NK-92 (cell line): ENCODE measurements around the gene TTN.

Source experiments
- DNase-seq: peaks from one replicate; lab custom pipeline; 2025; ENCODE audit not compliant: unreplicated experiment; lab: John Stamatoyannopoulos, UW

The TTN gene

GRCh38 chr2:178756343-178756742 is 50.9 kb downstream of the TTN start:
- DNase-seq: no peak

- no peak for DNase-seq
Measured at GRCh38 chr2:178747767-178748166, 59.5 kb downstream of the TTN start.

- no peak for DNase-seq
Measured at GRCh38 chr2:178734518-178734917, 72.7 kb downstream of the TTN start.

- DNase-seq: no peak
Measured at GRCh38 chr2:178733975-178734374, 73.2 kb downstream of the TTN start.

GRCh38 chr2:178732913-178733312 is 74.3 kb downstream of the TTN start:
- no peak for DNase-seq

GRCh38 chr2:178731300-178731699 is 75.9 kb downstream of the TTN start:
- no peak for DNase-seq

GRCh38 chr2:178730049-178730448 is 77.2 kb downstream of the TTN start:
- no peak for DNase-seq

GRCh38 chr2:178723786-178724346 is 83.4 kb downstream of the TTN start:
- no peak for DNase-seq

- no peak for DNase-seq
Measured at GRCh38 chr2:178722296-178722695, 84.9 kb downstream of the TTN start.

GRCh38 chr2:178718988-178719387 is 88.2 kb downstream of the TTN start:
- DNase-seq: no peak

- DNase-seq: no peak
Measured at GRCh38 chr2:178718283-178718682, 88.9 kb downstream of the TTN start.

- no peak for DNase-seq
Measured at GRCh38 chr2:178716394-178716793, 90.8 kb downstream of the TTN start.

- DNase-seq: no peak
Measured at GRCh38 chr2:178715366-178715765, 91.9 kb downstream of the TTN start.

- DNase-seq: no peak
Measured at GRCh38 chr2:178707476-178707875, 99.7 kb downstream of the TTN start.

GRCh38 chr2:178704876-178705275 is 102.3 kb downstream of the TTN start:
- DNase-seq: no peak

- no peak for DNase-seq
Measured at GRCh38 chr2:178702361-178702760, 104.9 kb downstream of the TTN start.

- no peak for DNase-seq
Measured at GRCh38 chr2:178700922-178701342, 106.3 kb downstream of the TTN start.

- DNase-seq: no peak
Measured at GRCh38 chr2:178700136-178700535, 107.1 kb downstream of the TTN start.

- no peak for DNase-seq
Measured at GRCh38 chr2:178692845-178693244, 114.4 kb downstream of the TTN start.

- no peak for DNase-seq
Measured at GRCh38 chr2:178689808-178690207, 117.4 kb downstream of the TTN start.

GRCh38 chr2:178683877-178684276 is 123.3 kb downstream of the TTN start:
- DNase-seq: no peak

- DNase-seq: no peak
Measured at GRCh38 chr2:178681081-178681480, 126.1 kb downstream of the TTN start.

GRCh38 chr2:178679891-178680290 is 127.3 kb downstream of the TTN start:
- no peak for DNase-seq

- DNase-seq: no peak
Measured at GRCh38 chr2:178677599-178677998, 129.6 kb downstream of the TTN start.
